Measurements from ENCODE around the gene PIP5KL1. TPM values are rescaled to one million over a fixed set of nuclear protein-coding genes. Genes with fewer than 3 reads are reported as not detected.

PIP5KL1 gene
- total RNA-seq, 1 donor from 2014 or later, result not detected

DNA sequence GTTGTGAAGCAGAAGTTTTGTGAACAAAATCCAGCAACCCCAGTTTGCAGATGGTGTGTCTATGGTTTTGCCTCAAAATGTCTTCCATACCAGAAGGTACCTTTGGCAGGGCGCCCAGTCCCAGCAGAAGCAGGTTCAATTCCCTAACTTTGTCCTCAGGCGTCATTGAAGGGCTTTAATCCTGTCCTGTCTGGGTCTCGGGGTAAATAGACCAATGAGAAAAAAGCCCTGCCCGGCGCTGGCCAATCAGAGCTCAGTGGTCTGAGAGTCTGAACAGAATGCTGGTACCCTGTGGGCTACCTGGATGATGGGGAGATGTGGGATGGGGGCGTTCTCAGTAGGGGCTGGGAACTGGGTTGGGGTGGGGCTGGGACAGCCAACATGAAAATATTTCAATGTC, 7.5 kb downstream of the PIP5KL1 start:
- no peak for DNase-seq (ENCODE audit: low spot score in 2 of 2)
- TF ChIP-seq, protein P1, sequence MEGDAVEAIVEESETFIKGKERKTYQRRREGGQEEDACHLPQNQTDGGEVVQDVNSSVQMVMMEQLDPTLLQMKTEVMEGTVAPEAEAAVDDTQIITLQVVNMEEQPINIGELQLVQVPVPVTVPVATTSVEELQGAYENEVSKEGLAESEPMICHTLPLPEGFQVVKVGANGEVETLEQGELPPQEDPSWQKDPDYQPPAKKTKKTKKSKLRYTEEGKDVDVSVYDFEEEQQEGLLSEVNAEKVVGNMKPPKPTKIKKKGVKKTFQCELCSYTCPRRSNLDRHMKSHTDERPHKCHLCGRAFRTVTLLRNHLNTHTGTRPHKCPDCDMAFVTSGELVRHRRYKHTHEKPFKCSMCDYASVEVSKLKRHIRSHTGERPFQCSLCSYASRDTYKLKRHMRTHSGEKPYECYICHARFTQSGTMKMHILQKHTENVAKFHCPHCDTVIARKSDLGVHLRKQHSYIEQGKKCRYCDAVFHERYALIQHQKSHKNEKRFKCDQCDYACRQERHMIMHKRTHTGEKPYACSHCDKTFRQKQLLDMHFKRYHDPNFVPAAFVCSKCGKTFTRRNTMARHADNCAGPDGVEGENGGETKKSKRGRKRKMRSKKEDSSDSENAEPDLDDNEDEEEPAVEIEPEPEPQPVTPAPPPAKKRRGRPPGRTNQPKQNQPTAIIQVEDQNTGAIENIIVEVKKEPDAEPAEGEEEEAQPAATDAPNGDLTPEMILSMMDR (IDR thresholded peaks at IDR 0.05), result no peak
- no peaks in the 10 kb centered on the region for H3K36me3 ChIP-seq
- H3K4me3 ChIP-seq, result no peak overlapping the region
- peaks cover 0 to 36% of the 10 kb centered on the region in 2 donors for H3K4me1 ChIP-seq
- H3K27ac ChIP-seq, result no peak overlapping the region
- no peaks in the 10 kb centered on the region for H3K27me3 ChIP-seq
- intact Hi-C loops (cut with DNase I), result loop anchor here (10.0 kb wide), 1 partner anchor 418 kb away; no protein-coding TSS in a partner anchor
- H3K9me3 ChIP-seq, result no peaks in the 10 kb centered on the region

DNA sequence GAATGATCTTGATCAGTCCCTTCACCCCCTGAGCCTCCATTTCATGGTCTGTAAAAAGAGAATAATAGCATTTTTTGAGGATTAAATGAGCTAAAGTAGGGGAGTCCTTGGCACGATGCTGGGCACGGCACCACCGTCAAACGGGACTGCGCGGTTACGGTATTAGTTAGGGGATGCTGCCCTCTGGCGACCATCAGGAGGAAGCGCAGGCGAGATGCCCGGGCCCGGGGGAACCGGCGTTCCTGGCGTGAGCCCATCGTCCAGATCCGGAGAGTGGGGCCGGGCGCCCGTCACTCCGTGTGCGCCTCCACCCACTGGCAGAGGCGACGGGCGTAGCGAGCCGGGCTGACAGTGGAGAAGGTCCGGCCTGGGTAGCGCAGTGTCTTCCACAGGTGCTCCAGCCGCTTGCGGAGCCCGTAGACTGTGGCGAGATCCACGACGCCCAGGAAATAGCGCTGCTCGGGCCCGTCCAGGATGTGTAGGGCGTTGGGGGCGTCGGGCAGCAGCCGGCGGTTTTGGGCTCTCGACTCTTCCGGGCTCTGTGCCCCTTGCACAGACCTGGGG, 8.9 kb downstream of the PIP5KL1 start:
- H3K27ac ChIP-seq, result no peak overlapping the region
- intact Hi-C loops (cut with DNase I), result loop anchor here (1.0 to 10.0 kb wide), 3 partner anchors 186 to 417 kb away; partner anchors contain the start of gene TOR2A
- H3K27me3 ChIP-seq, result no peaks in the 10 kb centered on the region

DNA sequence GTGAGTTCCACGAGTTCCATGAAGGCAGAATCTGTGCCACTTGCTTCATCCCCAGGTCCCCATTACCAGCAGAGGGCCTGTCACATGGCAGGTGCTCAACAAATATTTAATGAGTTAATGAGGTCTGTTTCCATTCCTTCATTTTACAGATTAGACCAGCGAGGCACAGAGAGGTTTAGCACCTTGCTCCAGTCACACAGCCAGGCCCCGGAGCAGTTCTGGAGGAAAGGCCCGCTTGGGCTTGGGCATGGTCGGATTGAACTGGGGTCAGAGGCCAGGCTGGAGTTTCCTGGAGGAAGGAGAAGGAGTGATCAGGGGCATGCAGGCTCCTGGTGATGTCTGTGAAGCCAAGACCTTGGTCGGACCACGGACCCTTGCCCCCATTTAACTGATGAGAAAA, 9.8 kb downstream of the PIP5KL1 start:
- no peaks in the 10 kb centered on the region for H3K9me3 ChIP-seq
- intact Hi-C loops (cut with DNase I), result loop anchor here (1.0 to 10.0 kb wide), 3 partner anchors 185 to 416 kb away; partner anchors contain the start of gene TOR2A
- H3K36me3 ChIP-seq, result no peaks in the 10 kb centered on the region
- H3K4me3 ChIP-seq, result no peak overlapping the region
- H3K4me1 ChIP-seq, result peaks cover 7 to 39% of the 10 kb centered on the region in 2 donors
- no peak overlapping the region for H3K27ac ChIP-seq
- no peaks in the 10 kb centered on the region for H3K27me3 ChIP-seq
- TF ChIP-seq, protein P1 (IDR thresholded peaks at IDR 0.05), result no peak
- DNase-seq (ENCODE audit: low spot score in 2 of 2), result no peak

More for the DNA sequence above, 8.9 kb downstream of the PIP5KL1 start:
- Histone ChIP-seq H3K36me3 (no peaks in the 10 kb centered on the region), H3K9me3 (no peaks in the 10 kb centered on the region), H3K4me1 (peaks cover 7 to 34% of the 10 kb centered on the region in 2 donors), H3K4me3 (peak overlapping the region in 1 of 2 donors; percentile 44)
- TF ChIP-seq, protein P1 (IDR thresholded peaks at IDR 0.05), result peak; percentile 95 to 99 (median 97)
- DNase-seq (ENCODE audit: low spot score in 2 of 2), result no peak

DNA sequence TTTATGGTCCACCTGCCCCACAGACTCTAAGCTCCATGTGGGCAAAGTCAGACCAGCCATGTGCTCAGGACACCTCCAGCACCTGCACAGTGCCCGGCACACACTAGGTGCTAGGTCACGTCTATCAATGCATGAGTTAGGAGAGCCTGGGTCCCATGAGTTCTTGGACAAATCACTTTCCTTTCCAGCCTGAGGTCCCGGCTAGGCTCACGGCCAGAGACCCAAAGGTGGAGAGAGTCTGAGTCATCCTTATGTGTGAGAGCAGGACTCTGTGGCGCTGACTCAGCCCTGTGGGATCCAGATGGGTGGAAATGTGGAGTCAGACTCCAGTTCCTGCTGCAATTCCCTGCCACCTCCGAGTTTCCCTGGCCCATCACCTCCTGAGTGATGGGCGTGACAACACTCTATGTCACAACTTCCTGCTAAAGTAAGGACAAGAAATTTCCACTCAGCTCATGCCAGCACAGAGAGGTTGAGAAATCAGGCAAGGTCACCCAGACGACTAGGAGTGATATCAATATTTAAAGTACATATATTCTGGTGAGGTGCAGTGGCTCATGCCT, 11.2 kb downstream of the PIP5KL1 start:
- peak; percentile 92 to 98 for DNase-seq (ENCODE audit: low spot score in 2 of 2)
- Histone ChIP-seq H3K27ac (peak overlapping the region; percentile 69 to 74), H3K4me1 (peaks cover 10 to 47% of the 10 kb centered on the region in 2 donors), H3K27me3 (no peaks in the 10 kb centered on the region), H3K9me3 (no peaks in the 10 kb centered on the region), H3K4me3 (no peak overlapping the region), H3K36me3 (no peaks in the 10 kb centered on the region)
- TF ChIP-seq, protein P1 (IDR thresholded peaks at IDR 0.05), result no peak
- intact Hi-C loops (cut with DNase I), result loop anchor here (1.0 to 5.0 kb wide), 3 partner anchors 43 to 202 kb away; partner anchors contain the start of genes AK1, PTRH1 and TTC16

DNA sequence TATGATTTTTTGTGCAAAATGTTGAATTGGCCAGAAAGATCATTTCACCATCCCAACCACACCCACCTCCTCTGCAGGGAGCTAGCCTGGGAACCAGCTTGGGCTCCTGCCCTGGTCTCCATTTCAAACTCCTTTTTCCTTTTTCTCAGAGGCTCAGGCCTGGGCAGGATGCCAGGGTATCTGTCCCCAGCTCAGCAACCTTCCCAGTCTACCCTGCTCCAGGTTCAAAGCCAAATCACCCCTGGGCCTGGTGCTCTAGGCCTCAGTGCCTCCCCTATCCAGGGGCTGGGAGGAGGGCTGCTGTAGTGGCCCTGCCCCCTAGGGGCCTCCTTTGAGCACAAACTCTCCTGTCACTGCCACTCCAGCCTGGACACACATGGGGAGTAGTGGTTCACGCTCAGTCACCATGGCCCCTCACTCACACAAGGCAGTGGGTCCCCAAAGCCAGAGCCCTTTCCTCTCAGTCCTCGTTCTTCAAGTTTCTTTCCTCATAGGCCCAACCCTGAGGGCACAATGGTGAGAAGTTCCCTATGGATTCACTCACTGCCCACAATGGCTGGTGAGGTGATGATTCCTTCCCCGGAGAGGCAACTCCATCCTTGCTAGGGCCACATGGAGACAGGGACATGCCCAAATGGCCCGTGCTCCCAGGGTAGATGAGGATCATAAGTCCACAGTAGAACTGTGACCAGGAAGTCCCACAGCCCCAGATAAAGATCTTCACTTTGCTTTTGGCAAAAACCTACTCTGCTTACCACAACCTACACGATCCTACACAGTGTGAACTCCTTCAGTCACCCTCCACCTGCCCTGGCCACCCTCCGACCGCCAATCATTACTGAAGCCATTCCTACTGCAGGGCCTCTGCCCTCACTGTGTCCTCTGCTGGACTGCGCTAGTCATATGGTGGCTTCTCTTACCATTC, 12.1 kb downstream of the PIP5KL1 start:
- Histone ChIP-seq H3K27me3 (no peaks in the 10 kb centered on the region), H3K36me3 (peaks cover 4 to 5% of the 10 kb centered on the region in 2 donors), H3K4me1 (peaks cover 10 to 47% of the 10 kb centered on the region in 2 donors), H3K9me3 (no peaks in the 10 kb centered on the region), H3K27ac (peak overlapping the region; percentile 69 to 74), H3K4me3 (no peak overlapping the region)
- intact Hi-C loops (cut with DNase I), result loop anchor here (1.0 to 5.0 kb wide), 3 partner anchors 42 to 201 kb away; partner anchors contain the start of genes AK1, PTRH1 and TTC16
- no peak for DNase-seq (ENCODE audit: low spot score in 2 of 2)
- TF ChIP-seq, protein P1 (IDR thresholded peaks at IDR 0.05), result no peak
